NCI-H2029 (cell line): Measurements from ENCODE around the gene PCCA.
"Not testable (repeated sequence)": the region's sequence is repeated elsewhere in the genome, so short reads cannot be mapped to it uniquely, and the experiment has no call there.

Experiments used
- DNase-seq: peaks from one replicate; lab custom pipeline; 2025; lab: John Stamatoyannopoulos, UW

The PCCA gene

GRCh38 chr13:100545684-100546061 lies 456.8 kb downstream of the PCCA start:
- no peak for DNase-seq

- no peak for DNase-seq
These were observed 458.0 kb downstream of the PCCA start for GRCh38 chr13:100546713-100547405.

- DNase-seq: no peak
These were observed 458.9 kb downstream of the PCCA start for GRCh38 chr13:100547791-100548201.

GRCh38 chr13:100549316-100549715 lies 460.4 kb downstream of the PCCA start:
- DNase-seq: no peak

- no peak for DNase-seq
These were observed 463.9 kb downstream of the PCCA start for GRCh38 chr13:100552755-100553154.

- DNase-seq: no peak
These were observed 471.0 kb downstream of the PCCA start for GRCh38 chr13:100559886-100560285.

GRCh38 chr13:100560498-100561157 lies 471.7 kb downstream of the PCCA start:
- DNase-seq: no peak

GRCh38 chr13:100561158-100561499 lies 472.2 kb downstream of the PCCA start:
- no peak for DNase-seq

- DNase-seq: no peak
These were observed 472.8 kb downstream of the PCCA start for GRCh38 chr13:100561599-100562204.

GRCh38 chr13:100563779-100564178 lies 474.9 kb downstream of the PCCA start:
- DNase-seq: no peak

GRCh38 chr13:100564444-100565223 lies 475.7 kb downstream of the PCCA start:
- no peak for DNase-seq

DNA sequence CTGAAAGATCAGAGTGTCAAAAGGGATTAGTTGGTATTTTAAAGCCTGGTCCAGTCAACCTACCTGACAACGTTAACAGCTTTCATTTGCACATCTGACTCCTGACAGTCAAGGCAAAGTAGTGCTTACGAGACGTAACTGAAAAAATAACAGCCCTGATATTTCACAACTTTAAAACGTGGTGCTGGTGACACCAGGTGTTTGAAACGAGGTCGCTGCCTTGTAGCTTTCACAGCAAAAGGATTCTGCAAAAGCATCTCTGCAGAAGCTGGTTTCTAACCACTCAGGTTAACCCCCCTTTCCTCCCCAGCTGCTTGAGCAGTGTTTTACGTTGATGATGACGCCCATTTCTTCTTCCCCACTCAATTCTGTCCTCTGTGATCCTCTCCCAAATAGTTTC lies 476.4 kb downstream of the PCCA start:
- no peak for DNase-seq

GRCh38 chr13:100566543-100566942 lies 477.6 kb downstream of the PCCA start:
- DNase-seq: no peak

- DNase-seq: peak; percentile 33
These were observed 484.2 kb downstream of the PCCA start for GRCh38 chr13:100573121-100573520.

GRCh38 chr13:100577239-100577638 lies 488.3 kb downstream of the PCCA start:
- not testable (repeated sequence) for DNase-seq
